Memory B cell (primary cell): ENCODE data around the gene C17orf75.
A peak's percentile ranks its signal among the peaks of the same experiment; 100 is the strongest.
"Not testable (repeated sequence)": the region's sequence is repeated elsewhere in the genome, so short reads cannot be mapped to it uniquely, and the experiment has no call there.

Experiments used
- ATAC-seq: fragments of 150-1000 bp; cut with Tn5 transposase; 2 replicates; pipeline ENCODE4 v1.10.0; 2021; ENCODE audit warnings: low read depth, mild to moderate bottlenecking, moderate library complexity
- DNase-seq, 2 donors: peaks; one replicate each; pipeline ENCODE4 v3.0.0; 2022; ENCODE audit warnings: low spot score in 2 of 2
- H3K27ac Mint-ChIP-seq: one replicate; pipeline ENCODE4 v1.8.0; 2022; ENCODE audit warnings: mild to moderate bottlenecking, moderate library complexity, mixed read lengths
- H3K27me3 Mint-ChIP-seq: one replicate; pipeline ENCODE4 v1.8.0; 2022; ENCODE audit warnings: mixed read lengths
- H3K36me3 Mint-ChIP-seq: one replicate; pipeline ENCODE4 v1.8.0; 2022; ENCODE audit warnings: mild to moderate bottlenecking, mixed read lengths
- H3K4me1 Mint-ChIP-seq: one replicate; pipeline ENCODE4 v1.8.0; 2022; ENCODE audit warnings: mixed read lengths
- H3K4me3 Mint-ChIP-seq: one replicate; pipeline ENCODE4 v1.8.0; 2022; ENCODE audit warnings: mild to moderate bottlenecking, moderate library complexity, mixed read lengths
- H3K9me3 Mint-ChIP-seq: one replicate; pipeline ENCODE4 v1.8.0; 2022; ENCODE audit warnings: mixed read lengths

Gene C17orf75, protein sequence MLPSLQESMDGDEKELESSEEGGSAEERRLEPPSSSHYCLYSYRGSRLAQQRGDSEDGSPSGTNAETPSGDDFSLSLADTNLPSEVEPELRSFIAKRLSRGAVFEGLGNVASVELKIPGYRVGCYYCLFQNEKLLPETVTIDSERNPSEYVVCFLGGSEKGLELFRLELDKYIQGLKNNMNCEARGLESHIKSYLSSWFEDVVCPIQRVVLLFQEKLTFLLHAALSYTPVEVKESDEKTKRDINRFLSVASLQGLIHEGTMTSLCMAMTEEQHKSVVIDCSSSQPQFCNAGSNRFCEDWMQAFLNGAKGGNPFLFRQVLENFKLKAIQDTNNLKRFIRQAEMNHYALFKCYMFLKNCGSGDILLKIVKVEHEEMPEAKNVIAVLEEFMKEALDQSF

DNA sequence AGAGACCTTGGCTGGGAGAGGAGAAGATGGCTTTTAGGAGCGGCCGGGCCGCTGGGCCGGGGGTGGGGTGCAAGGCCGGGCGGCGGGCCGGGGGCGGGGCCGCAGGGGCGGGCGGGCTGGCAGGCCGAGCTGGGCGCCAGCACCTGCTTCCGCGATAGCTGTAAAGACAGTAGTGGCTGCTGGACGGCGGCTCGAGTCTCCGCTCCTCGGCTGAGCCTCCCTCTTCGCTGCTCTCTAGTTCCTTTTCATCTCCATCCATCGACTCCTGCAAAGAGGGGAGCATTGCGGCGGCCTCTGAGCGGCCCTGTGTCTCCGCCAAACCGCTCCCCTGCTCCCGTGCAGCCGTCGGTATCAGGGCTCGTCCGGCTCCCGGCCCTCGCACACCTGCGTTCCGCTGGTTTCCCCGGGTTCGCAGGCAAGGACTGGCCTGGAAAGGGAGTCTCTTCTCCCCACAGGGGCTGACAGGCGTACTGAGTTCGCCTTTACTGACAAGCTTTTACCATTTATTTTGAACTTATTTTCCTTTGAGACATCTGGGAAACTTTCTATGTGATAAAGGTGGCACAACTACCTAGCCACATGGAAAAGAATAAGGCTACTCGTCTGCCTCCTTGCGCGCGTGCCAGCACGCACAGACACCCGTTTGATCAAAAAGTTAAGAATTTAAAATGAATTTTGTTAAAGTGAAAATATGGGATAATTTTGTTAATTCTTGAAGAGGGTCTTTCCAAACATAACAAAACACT, at the start of gene C17orf75:
Gene C17orf75 (minus strand): TSS at position 317 of the 746 bp plus-strand sequence. CDS start 34 bp downstream, at position 283.
- H3K4me1 Mint-ChIP-seq, result peaks cover 11% of the 10 kb centered on the region
- H3K9me3 Mint-ChIP-seq, result no peaks in the 10 kb centered on the region
- DNase-seq (peak; percentile 67 to 75), ATAC-seq (peak; percentile 83)
- H3K27me3 Mint-ChIP-seq, result no peaks in the 10 kb centered on the region
- H3K4me3 Mint-ChIP-seq, result peak within 1 kb of the TSS; percentile 98
- H3K36me3 Mint-ChIP-seq, result peaks cover 2% of the 10 kb centered on the region
- H3K27ac Mint-ChIP-seq, result peak within 1 kb of the TSS; percentile 94

DNA sequence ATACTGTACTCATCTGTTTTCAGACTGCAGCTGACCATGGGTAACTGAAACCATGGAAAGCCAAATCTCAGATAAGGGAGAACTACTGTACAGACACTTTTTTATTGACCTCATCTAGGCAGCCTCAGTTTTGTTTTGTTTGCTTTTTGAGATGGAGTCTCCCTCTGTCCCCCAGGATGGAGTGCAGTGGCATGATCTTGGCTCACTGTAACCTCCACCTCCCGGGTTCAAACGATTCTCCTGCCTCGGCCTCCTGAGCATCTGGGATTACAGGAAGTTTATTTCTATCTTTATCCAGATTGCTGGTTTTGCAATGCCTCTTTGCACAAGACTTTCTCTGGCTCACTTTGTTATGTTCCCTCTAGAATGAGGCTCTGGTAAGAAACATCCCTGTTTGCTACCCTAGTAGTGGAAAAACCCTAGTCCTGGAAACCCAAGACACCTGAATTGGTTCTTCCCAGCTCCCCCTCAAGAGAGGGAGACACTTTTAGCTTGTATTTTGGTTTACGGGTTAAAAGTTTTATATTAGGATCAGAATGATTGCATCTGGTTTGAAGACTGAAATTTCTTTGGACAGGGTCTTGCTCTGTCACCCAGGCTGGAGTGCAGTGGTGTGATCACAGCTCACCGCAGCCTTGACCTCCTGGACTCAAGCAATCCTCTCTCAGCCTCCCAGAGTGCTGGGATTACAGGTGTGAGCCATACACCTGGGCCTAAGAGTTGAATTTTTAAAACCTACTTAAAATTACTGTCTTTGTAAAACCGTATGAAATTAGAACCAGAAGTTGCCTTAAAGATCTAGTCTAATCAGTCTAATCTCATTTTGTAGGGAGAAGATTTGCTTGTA, 46.9 kb upstream of the C17orf75 start:
- Mint-ChIP-seq H3K9me3 (no peaks in the 10 kb centered on the region), H3K27me3 (no peaks in the 10 kb centered on the region), H3K4me1 (peaks cover 3% of the 10 kb centered on the region), H3K36me3 (no peaks in the 10 kb centered on the region), H3K4me3 (no peak overlapping the region), H3K27ac (no peak overlapping the region)
- no peak for ATAC-seq
- DNase-seq, result no peak

DNA sequence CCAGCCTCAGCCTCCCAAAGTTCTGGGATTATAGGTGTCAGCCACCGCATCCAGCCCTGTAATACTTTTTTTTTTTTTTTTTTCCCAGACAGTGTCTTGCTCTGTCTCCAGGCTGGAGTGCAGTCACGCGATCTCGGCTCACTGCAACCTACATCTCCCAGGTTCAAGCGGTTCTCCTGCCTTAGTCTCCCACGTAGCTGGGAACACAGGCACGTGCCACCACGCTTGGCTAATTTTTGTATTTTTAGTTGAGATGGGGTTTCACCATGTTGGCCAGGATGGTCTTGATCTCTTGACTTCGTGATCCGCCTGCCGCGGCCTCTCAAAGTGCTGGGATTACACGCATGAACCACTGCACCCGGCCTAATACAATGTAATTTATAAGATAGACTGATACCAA, 46.2 kb upstream of the C17orf75 start:
- H3K27me3 Mint-ChIP-seq, H3K4me1 Mint-ChIP-seq, ATAC-seq, H3K36me3 Mint-ChIP-seq, H3K27ac Mint-ChIP-seq, H3K4me3 Mint-ChIP-seq, H3K9me3 Mint-ChIP-seq, DNase-seq: not testable (repeated sequence)

DNA sequence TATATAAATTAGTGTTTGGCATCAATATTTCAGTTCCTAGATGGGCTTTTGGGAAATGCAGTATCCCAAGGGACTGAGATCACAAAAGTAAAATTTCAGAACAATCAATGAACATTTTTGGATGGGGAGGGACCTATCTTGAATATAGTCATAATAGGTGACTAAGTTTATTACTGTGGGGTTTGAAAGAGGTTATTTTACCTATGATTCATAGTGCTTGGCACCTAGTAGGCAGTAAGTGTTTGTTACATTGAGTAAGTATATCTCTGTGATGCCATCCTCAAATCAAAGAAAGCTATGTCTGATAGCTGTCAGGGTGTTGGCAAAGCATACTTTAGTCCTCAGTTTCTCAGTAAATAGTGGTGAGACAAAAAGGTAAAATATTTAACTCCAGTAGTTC, 44.9 kb upstream of the C17orf75 start:
- Mint-ChIP-seq H3K27ac (peak overlapping the region; percentile 51), H3K4me3 (no peak overlapping the region), H3K36me3 (peaks cover 10% of the 10 kb centered on the region), H3K9me3 (no peaks in the 10 kb centered on the region), H3K4me1 (peaks cover 9% of the 10 kb centered on the region), H3K27me3 (no peaks in the 10 kb centered on the region)
- ATAC-seq, result no peak
- no peak for DNase-seq

DNA sequence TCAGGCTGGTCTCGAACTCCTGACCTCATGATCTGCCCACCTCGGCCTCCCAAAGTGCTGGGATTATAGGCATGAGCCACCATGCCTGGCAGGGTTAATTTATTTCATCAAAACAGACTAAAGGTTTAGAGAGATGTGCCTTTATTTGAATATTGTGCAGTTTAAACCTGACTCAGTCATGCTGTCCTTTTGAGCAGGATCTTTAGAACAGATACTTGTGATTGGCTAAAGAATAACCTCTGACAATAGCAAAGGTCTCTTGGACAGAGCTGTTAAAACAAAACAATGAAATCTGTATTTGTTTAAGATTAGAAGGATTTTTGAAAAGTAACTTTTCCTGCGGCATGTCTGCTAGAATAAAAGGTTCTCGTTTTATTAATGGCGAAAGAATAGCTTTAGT, 44.0 kb upstream of the C17orf75 start:
- Mint-ChIP-seq H3K27ac (no peak overlapping the region), H3K4me1 (peaks cover 9% of the 10 kb centered on the region)

DNA sequence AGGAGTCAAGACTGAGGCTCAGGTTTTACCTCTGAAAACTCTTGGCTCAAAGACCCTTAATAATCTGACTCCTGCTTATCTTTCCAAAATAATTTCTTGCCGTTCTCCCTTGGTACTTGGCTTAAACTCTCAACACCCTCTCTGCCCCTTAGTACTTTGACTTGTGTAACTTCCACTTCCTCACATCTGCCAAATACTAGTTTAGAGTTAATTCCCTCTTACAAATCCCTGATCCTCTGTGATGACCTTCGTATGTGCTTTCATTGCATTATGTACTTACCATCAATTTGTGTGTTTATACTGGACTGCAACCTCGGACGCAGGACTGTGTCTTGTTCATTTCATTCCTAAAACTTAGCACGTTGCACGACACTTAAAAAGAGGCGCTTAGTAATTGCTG, 43.1 kb upstream of the C17orf75 start:
- ATAC-seq, result no peak
- H3K9me3 Mint-ChIP-seq, result no peaks in the 10 kb centered on the region

More for the DNA sequence above, 44.0 kb upstream of the C17orf75 start:
- no peaks in the 10 kb centered on the region for H3K9me3 Mint-ChIP-seq
- DNase-seq (no peak), ATAC-seq (no peak)
- no peak overlapping the region for H3K4me3 Mint-ChIP-seq
- peaks cover 13% of the 10 kb centered on the region for H3K36me3 Mint-ChIP-seq
- H3K27me3 Mint-ChIP-seq, result no peaks in the 10 kb centered on the region

DNA sequence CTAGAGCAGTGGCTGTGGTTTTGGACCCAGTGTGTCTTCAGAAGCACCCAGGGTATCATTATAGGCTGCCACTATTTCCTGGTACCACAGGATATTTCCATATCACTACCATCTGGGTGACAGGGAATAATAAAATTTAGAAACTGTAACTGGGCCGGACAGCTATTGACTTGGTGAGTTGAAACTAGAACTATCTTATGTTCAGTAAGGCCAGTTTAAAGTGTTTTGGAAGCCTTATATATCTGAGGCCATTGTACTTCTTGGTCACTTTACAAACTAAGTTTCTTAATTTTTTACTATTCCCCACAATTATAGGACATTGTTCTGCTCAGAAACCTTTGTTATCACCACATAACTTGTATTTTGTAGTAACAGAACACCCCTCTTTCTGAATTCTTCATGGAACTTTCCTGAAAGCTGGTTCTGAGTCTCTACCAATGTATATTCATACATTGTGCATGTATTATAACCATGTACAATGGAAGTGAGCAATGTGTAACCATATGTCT, 42.0 kb upstream of the C17orf75 start:
- no peak overlapping the region for H3K27ac Mint-ChIP-seq
- H3K9me3 Mint-ChIP-seq, result no peaks in the 10 kb centered on the region
- DNase-seq, result no peak
- peaks cover 9% of the 10 kb centered on the region for H3K4me1 Mint-ChIP-seq
- no peaks in the 10 kb centered on the region for H3K27me3 Mint-ChIP-seq
- H3K4me3 Mint-ChIP-seq, result no peak overlapping the region
- H3K36me3 Mint-ChIP-seq, result peaks cover 14% of the 10 kb centered on the region
- ATAC-seq, result no peak

More for the DNA sequence above, 43.1 kb upstream of the C17orf75 start:
- Mint-ChIP-seq H3K36me3 (peaks cover 14% of the 10 kb centered on the region), H3K4me3 (no peak overlapping the region), H3K4me1 (peaks cover 9% of the 10 kb centered on the region), H3K27ac (no peak overlapping the region), H3K27me3 (no peaks in the 10 kb centered on the region)
- DNase-seq, result no peak

DNA sequence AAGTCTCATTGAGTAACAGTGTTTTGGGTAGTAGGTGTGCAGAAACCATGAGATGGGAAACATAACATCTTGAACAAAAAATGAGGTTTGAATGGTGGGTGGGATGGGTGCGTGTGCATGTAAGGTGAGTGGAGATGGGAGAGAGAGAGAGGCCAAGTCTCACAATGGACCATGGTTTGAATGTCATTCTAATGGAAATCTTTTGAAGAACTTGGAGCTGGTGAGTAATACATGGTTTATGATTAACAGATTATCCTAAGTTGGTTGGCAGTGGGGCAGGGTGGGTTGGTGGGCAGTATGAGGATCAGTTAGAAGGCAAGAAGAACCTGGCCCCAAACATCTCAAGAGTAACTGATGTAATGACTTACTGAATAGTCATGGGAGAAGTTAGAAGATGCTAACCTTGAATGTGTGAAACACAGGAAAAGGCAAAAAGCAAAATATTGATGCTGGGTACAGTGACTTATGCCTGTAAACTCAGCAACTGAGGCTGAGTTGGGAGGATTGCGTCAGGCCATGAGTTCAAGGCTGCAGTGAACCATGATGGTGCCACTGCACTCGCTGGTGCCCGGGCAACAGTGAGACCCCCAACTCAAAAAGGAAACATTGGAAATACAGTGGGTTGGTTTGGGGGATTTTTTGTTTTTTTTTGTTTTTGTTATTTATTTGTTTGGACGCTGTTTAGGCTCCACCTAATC, 40.7 kb upstream of the C17orf75 start:
- Mint-ChIP-seq H3K27ac (no peak overlapping the region), H3K27me3 (no peaks in the 10 kb centered on the region), H3K4me1 (peaks cover 9% of the 10 kb centered on the region), H3K9me3 (no peaks in the 10 kb centered on the region), H3K4me3 (no peak overlapping the region), H3K36me3 (peaks cover 17% of the 10 kb centered on the region)
- no peak for DNase-seq
- no peak for ATAC-seq

DNA sequence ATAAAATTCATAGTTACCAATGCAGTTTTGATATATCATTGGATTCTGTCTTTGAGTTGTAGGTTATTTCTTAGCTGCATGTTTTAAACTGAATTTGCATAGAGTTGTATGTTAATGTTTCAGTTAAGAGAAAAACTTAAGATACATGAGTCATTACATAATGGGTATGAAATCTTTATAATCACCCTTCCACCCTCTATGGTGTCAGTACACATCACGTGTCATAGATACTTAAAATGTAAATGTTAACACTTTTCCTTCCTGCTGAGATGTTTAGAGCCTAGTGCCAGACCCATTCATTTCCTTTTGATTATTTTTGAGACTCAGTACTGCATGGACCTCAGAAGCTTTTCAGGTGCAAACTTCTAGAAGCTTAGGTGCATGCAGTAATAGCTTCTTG, 28.5 kb upstream of the C17orf75 start:
- ATAC-seq (no peak), DNase-seq (no peak)
- Mint-ChIP-seq H3K27ac (no peak overlapping the region), H3K4me1 (peaks cover 7% of the 10 kb centered on the region), H3K4me3 (no peak overlapping the region), H3K36me3 (peaks cover 27% of the 10 kb centered on the region), H3K27me3 (no peaks in the 10 kb centered on the region), H3K9me3 (no peaks in the 10 kb centered on the region)

DNA sequence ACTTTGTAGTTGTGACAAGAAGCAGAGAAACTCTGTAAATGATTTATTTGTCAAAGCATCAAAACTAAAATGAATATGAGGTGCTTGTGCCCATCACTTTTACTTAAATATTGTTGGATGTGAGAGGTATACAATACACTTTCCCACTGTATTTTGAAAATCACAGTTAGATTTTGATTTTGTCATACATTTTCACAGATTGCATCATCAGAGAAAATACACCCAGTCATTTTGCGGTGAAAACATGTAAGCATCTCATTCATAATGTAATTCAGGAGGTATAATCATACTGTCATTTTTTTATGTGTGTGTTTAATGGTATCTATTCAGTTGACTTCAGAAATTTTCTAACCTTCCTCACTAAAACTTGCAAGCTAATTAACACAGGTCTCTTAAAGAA, 19.3 kb upstream of the C17orf75 start:
- Mint-ChIP-seq H3K36me3 (peaks cover 24% of the 10 kb centered on the region), H3K9me3 (no peaks in the 10 kb centered on the region), H3K27ac (no peak overlapping the region), H3K4me1 (peaks cover 3% of the 10 kb centered on the region), H3K27me3 (no peaks in the 10 kb centered on the region), H3K4me3 (no peak overlapping the region)
- DNase-seq (no peak), ATAC-seq (no peak)

DNA sequence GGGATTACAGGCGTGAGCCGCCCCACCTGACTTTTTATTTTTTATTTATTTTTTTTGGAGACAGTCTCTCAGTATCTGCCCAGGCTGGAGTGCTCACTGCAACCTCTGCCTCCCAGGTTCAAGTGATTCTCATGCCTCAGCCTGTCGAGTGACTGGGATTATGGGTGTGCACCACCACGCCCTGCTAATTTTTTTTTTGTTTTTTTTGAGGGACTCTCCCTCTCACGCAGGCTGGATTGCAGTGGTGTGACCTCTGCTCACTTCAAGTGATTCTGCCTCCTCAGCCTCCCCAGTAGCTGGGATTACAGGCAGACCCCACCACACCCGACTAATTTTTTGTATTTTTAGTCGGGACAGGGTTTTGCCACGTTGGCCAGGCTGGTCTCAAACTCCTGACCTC, 15.6 kb upstream of the C17orf75 start:
- peaks cover 15% of the 10 kb centered on the region for H3K4me1 Mint-ChIP-seq
- H3K27ac Mint-ChIP-seq, result no peak overlapping the region
- no peaks in the 10 kb centered on the region for H3K27me3 Mint-ChIP-seq
- no peaks in the 10 kb centered on the region for H3K9me3 Mint-ChIP-seq
- DNase-seq (no peak), ATAC-seq (no peak)
- H3K36me3 Mint-ChIP-seq, result peaks cover 21% of the 10 kb centered on the region
- no peak overlapping the region for H3K4me3 Mint-ChIP-seq

DNA sequence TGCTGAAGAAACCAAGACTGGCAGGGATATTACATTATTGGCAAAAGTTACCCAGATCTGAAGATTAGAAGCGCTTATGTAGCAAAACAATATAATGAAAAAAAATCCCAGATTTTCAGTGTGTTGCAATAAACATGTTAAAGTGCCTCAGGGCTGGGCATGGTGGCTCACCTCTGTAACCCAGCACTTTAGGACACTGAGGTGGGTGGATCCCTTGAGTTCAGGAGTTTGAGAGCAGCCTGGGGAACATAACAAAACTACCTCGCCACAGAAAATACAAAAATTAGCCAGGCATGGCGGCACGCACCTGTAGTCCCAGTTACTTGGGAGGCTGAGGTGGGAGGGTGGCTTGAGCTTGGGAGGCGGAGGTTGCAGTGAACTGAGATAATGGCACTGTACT, 14.8 kb upstream of the C17orf75 start:
- DNase-seq, result no peak
- Mint-ChIP-seq H3K27ac (no peak overlapping the region), H3K4me1 (peaks cover 15% of the 10 kb centered on the region), H3K27me3 (no peaks in the 10 kb centered on the region), H3K4me3 (no peak overlapping the region), H3K36me3 (peaks cover 19% of the 10 kb centered on the region), H3K9me3 (no peaks in the 10 kb centered on the region)
- no peak for ATAC-seq

DNA sequence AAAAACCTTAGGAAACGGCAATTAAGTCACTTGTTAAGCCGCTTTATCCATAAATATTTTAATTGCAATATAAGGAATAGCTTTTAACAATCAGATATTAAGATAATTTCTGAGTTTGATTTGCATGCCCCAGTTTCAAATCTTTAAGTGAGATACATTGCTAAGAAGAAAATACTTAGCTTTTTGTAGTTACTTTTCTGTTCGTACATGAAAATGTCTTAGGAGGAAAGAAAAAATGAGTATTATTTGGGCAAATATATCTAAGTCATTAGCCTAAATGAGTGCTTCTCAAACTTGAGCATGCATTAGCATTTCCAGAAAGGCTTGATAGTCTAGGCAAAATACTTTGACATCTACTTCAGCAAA, 14.4 kb upstream of the C17orf75 start:
- ATAC-seq, result no peak
- peaks cover 19% of the 10 kb centered on the region for H3K36me3 Mint-ChIP-seq
- peaks cover 15% of the 10 kb centered on the region for H3K4me1 Mint-ChIP-seq
- H3K4me3 Mint-ChIP-seq, result no peak overlapping the region
- no peak for DNase-seq
- H3K9me3 Mint-ChIP-seq, result no peaks in the 10 kb centered on the region
- no peaks in the 10 kb centered on the region for H3K27me3 Mint-ChIP-seq
- H3K27ac Mint-ChIP-seq, result no peak overlapping the region
